SK-N-MC (cell line): ENCODE data around the gene FBXL5.

Experiments used
- EZH2 ChIP-seq: fragments of 200-600 bp; sonication (generic); IDR thresholded peaks from one replicate; pipeline ENCODE4 v1.6.1; 2017; ENCODE audit warnings: antibody characterized with exemption
- FOXP2 ChIP-seq: optimal IDR thresholded peaks from 2 replicates; pipeline ENCODE3; 2011; ENCODE audit warnings: mild to moderate bottlenecking, moderate library complexity; ENCODE audit not compliant: insufficient read depth; ENCODE audit errors: extremely low read length, control extremely low read depth
- POLR2AphosphoS5 ChIP-seq: IDR thresholded peaks from 2 replicates; pipeline ENCODE4 v1.6.1; 2012; ENCODE audit warnings: mild to moderate bottlenecking, low read depth, low read length, borderline replicate concordance

GRCh38 chr4:15658781-15659180, 3.6 kb upstream of the FBXL5 start:
- no peak for TF ChIP-seq EZH2
- no peak for TF ChIP-seq POLR2AphosphoS5
- no peak for TF ChIP-seq FOXP2
